ENCODE measurements around the gene HMG20A. TPM values are rescaled to one million over a fixed set of nuclear protein-coding genes. Genes with fewer than 3 reads are reported as not detected.

Gene HMG20A
- total RNA-seq, 6 experiments from 2014 or later = 14.6 to 21.1 (median 19.5) TPM

GRCh38 chr15:77530576-77530975 lies 109.9 kb downstream of the HMG20A start:
- ATAC-seq = no peak
- DNase-seq = peak in 1 of 3 donors; percentile 7
- no peaks in the 10 kb centered on the region for H3K36me3 ChIP-seq
- intact Hi-C loops (cut with DNase I) = no loop called here
- no peaks in the 10 kb centered on the region for H3K4me1 ChIP-seq
- H3K27ac ChIP-seq = no peak overlapping the region
- no peaks in the 10 kb centered on the region for H3K9me3 ChIP-seq
- no peak overlapping the region for H3K4me3 ChIP-seq
- WGBS (ENCODE audit: insufficient coverage, low coverage, low lambda C conversion rate, missing lambda C conversion rate) = 90% methylated on average over 2 of the region's 7 CpGs
- no peaks in the 10 kb centered on the region for H3K27me3 ChIP-seq
- TF ChIP-seq CTCF (IDR thresholded peaks at IDR 0.05) = no peak
- TF ChIP-seq POLR2A (IDR thresholded peaks at IDR 0.05) = no peak

GRCh38 chr15:77531191-77532000 lies 110.7 kb downstream of the HMG20A start:
- H3K9me3 ChIP-seq = no peaks in the 10 kb centered on the region
- H3K27me3 ChIP-seq = no peaks in the 10 kb centered on the region
- ATAC-seq (no peak), DNase-seq (peak in 1 of 3 donors; percentile 31)
- no peaks in the 10 kb centered on the region for H3K4me1 ChIP-seq
- TF ChIP-seq POLR2A (IDR thresholded peaks at IDR 0.05) = no peak
- no peak for TF ChIP-seq CTCF (IDR thresholded peaks at IDR 0.05)
- H3K4me3 ChIP-seq = no peak overlapping the region
- no peak overlapping the region for H3K27ac ChIP-seq
- WGBS (ENCODE audit: insufficient coverage, low coverage, low lambda C conversion rate, missing lambda C conversion rate) = 87% methylated on average over 7 of the region's 26 CpGs
- H3K36me3 ChIP-seq = no peaks in the 10 kb centered on the region
- intact Hi-C loops (cut with DNase I) = no loop called here

GRCh38 chr15:77532067-77532710 lies 111.5 kb downstream of the HMG20A start:
- WGBS (ENCODE audit: insufficient coverage, low coverage, low lambda C conversion rate, missing lambda C conversion rate) = 63% methylated on average over 2 of the region's 3 CpGs
- no peaks in the 10 kb centered on the region for H3K9me3 ChIP-seq
- ATAC-seq (no peak), DNase-seq (peak in 1 of 3 donors; percentile 21)
- no peaks in the 10 kb centered on the region for H3K4me1 ChIP-seq
- no peak overlapping the region for H3K4me3 ChIP-seq
- no peaks in the 10 kb centered on the region for H3K36me3 ChIP-seq
- no peaks in the 10 kb centered on the region for H3K27me3 ChIP-seq
- no peak for TF ChIP-seq POLR2A (IDR thresholded peaks at IDR 0.05)
- no peak for TF ChIP-seq CTCF (IDR thresholded peaks at IDR 0.05)
- no peak overlapping the region for H3K27ac ChIP-seq
- intact Hi-C loops (cut with DNase I) = no loop called here

GRCh38 chr15:77532846-77533245 lies 112.2 kb downstream of the HMG20A start:
- H3K4me1 ChIP-seq = no peaks in the 10 kb centered on the region
- intact Hi-C loops (cut with DNase I) = no loop called here
- no peak overlapping the region for H3K4me3 ChIP-seq
- no peaks in the 10 kb centered on the region for H3K36me3 ChIP-seq
- TF ChIP-seq CTCF (IDR thresholded peaks at IDR 0.05) (no peak), POLR2A (IDR thresholded peaks at IDR 0.05) (no peak)
- 72% methylated on average over 3 of the region's 7 CpGs for WGBS (ENCODE audit: insufficient coverage, low coverage, low lambda C conversion rate, missing lambda C conversion rate)
- no peaks in the 10 kb centered on the region for H3K27me3 ChIP-seq
- H3K9me3 ChIP-seq = no peaks in the 10 kb centered on the region
- H3K27ac ChIP-seq = no peak overlapping the region
- ATAC-seq (no peak), DNase-seq (peak in 1 of 3 donors; percentile 27)
